Ectodermal cell (in vitro differentiated cells): ENCODE measurements around the gene GON7.
"Not testable (repeated sequence)": the region's sequence is repeated elsewhere in the genome, so short reads cannot be mapped to it uniquely, and the experiment has no call there.

ENCODE experiments used
- H3K27ac ChIP-seq: 2 replicates; pipeline ENCODE4 v1.7.0; 2013; ENCODE audit warnings: mild to moderate bottlenecking, low read depth, low read length; ENCODE audit not compliant: insufficient read depth, poor library complexity, severe bottlenecking
- H3K27me3 ChIP-seq: 2 replicates; pipeline ENCODE4 v1.7.0; 2013; ENCODE audit warnings: mild to moderate bottlenecking, low read length; ENCODE audit not compliant: insufficient read depth, control insufficient read depth, poor library complexity, severe bottlenecking
- H3K36me3 ChIP-seq: one replicate; pipeline ENCODE4 v1.7.0; 2013; ENCODE audit warnings: low read length; ENCODE audit not compliant: control insufficient read depth, insufficient read depth
- H3K4me1 ChIP-seq: one replicate; pipeline ENCODE4 v1.7.0; 2013; ENCODE audit warnings: low read length; ENCODE audit not compliant: control insufficient read depth, insufficient read depth
- H3K4me3 ChIP-seq: 2 replicates; pipeline ENCODE4 v1.7.0; 2013; ENCODE audit warnings: low read depth, low read length, control low read depth; ENCODE audit not compliant: insufficient read depth
- H3K9me3 ChIP-seq: 2 replicates; pipeline ENCODE4 v1.7.0; 2013; ENCODE audit warnings: mild to moderate bottlenecking, low read length, moderate library complexity; ENCODE audit not compliant: control insufficient read depth
- WGBS, 2 experiments: methylation state at CpG; one replicate each; pipeline ENCODE4 v1.1.7; 2013; ENCODE audit warnings: missing lambda C conversion rate in 2 of 2; 5-methylcytosine and 5-hydroxymethylcytosine counted together

GON7 gene

GRCh38 chr14:93158349-93158748, 48.5 kb downstream of the GON7 start:
- H3K4me3 ChIP-seq, H3K9me3 ChIP-seq, H3K27ac ChIP-seq, H3K4me1 ChIP-seq, H3K36me3 ChIP-seq, H3K27me3 ChIP-seq: not testable (repeated sequence)
- WGBS, 2 experiments = 94 to 97% methylated on average over 6 of the region's 7 CpGs

- Histone ChIP-seq H3K9me3 (no peaks in the 10 kb centered on the region), H3K27me3 (no peaks in the 10 kb centered on the region), H3K36me3 (no peaks in the 10 kb centered on the region), H3K27ac (no peak overlapping the region), H3K4me3 (no peak overlapping the region), H3K4me1 (no peaks in the 10 kb centered on the region)
- WGBS, 2 experiments = 84 to 88% methylated on average over 8 of the region's 8 CpGs
Observed at GRCh38 chr14:93156693-93157369, 50.0 kb downstream of the GON7 start.

- H3K36me3 ChIP-seq = no peaks in the 10 kb centered on the region
- 89 to 93% methylated on average over 2 of the region's 2 CpGs for WGBS, 2 experiments
- H3K4me1 ChIP-seq = peaks cover 4% of the 10 kb centered on the region
- no peaks in the 10 kb centered on the region for H3K9me3 ChIP-seq
- no peaks in the 10 kb centered on the region for H3K27me3 ChIP-seq
- H3K27ac ChIP-seq = no peak overlapping the region
- no peak overlapping the region for H3K4me3 ChIP-seq
Observed at GRCh38 chr14:93155667-93156066, 51.2 kb downstream of the GON7 start.

GRCh38 chr14:93153121-93153520, 53.7 kb downstream of the GON7 start:
- WGBS, 2 experiments = 94 to 95% methylated on average over 5 to 6 of the region's 7 CpGs
- H3K4me3 ChIP-seq = no peak overlapping the region

More at GRCh38 chr14:93153121-93153520, 53.7 kb downstream of the GON7 start:
- H3K27ac ChIP-seq = no peak overlapping the region
- H3K27me3 ChIP-seq = no peaks in the 10 kb centered on the region
- H3K36me3 ChIP-seq = no peaks in the 10 kb centered on the region
- no peaks in the 10 kb centered on the region for H3K9me3 ChIP-seq
- peaks cover 12% of the 10 kb centered on the region for H3K4me1 ChIP-seq
